Ovary (tissue), 3 donors: ENCODE results near the gene AFF2.

Experiments
- CTCF ChIP-seq, 3 donors: fragments of 450-650 bp in 2 of 3; fragments of 200-600 bp in 1 of 3; IDR thresholded peaks; one replicate each; pipeline versions ENCODE4 v1.5.1 to v1.8.0; 2016 to 2022; ENCODE audit warnings: antibody characterized with exemption in 3 of 3, mild to moderate bottlenecking in 1 of 3
- EP300 ChIP-seq: sonication (generic); formaldehyde crosslinking; IDR thresholded peaks from one replicate; pipeline ENCODE4 v1.6.1; 2017; ENCODE audit warnings: antibody characterized with exemption
- POLR2A ChIP-seq: fragments of 450-650 bp; IDR thresholded peaks from one replicate; pipeline ENCODE4 v1.6.1; 2017; ENCODE audit warnings: antibody characterized with exemption, mild to moderate bottlenecking, moderate library complexity
- donor health status: DM: no; HTN: no; CAD: no.

GRCh38 chrX:148938348-148938747 is 437.9 kb downstream of the AFF2 start:
- TF ChIP-seq CTCF (IDR thresholded peaks at IDR 0.05) (no peak), EP300 (no peak), POLR2A (no peak)
